Activated naive CD4-positive, alpha-beta T cell treated with anti-CD3 and anti-CD28 coated beads for 36 hours (primary cell): ENCODE data around the gene HOXD4. TPM values are rescaled to one million over a fixed set of nuclear protein-coding genes. Genes with fewer than 3 reads are reported as not detected.

ENCODE experiments used
- CTCF ChIA-PET: fragments of 350-600 bp; sonication (Branson Sonifier 250); formaldehyde crosslinking; loops from one replicate; lab custom pipeline; 2021; ENCODE audit warnings: antibody characterized with exemption; lab: Charles Lee
- DNase-seq: peaks from one replicate; pipeline ENCODE4 v3.0.0-alpha.2; 2020
- H3K27ac Mint-ChIP-seq: one replicate; pipeline ENCODE4 v1.8.0; 2021; ENCODE audit warnings: mild to moderate bottlenecking, mixed read lengths
- H3K27me3 Mint-ChIP-seq: one replicate; pipeline ENCODE4 v1.8.0; 2021; ENCODE audit warnings: low read depth, mixed read lengths
- H3K36me3 Mint-ChIP-seq: one replicate; pipeline ENCODE4 v1.8.0; 2021; ENCODE audit warnings: low read depth, mixed read lengths
- H3K4me1 Mint-ChIP-seq: one replicate; pipeline ENCODE4 v1.8.0; 2021; ENCODE audit warnings: low read depth, mixed read lengths
- H3K4me3 Mint-ChIP-seq: one replicate; pipeline ENCODE4 v1.8.0; 2021; ENCODE audit warnings: mild to moderate bottlenecking, moderate library complexity, mixed read lengths
- H3K9me3 Mint-ChIP-seq: one replicate; pipeline ENCODE4 v1.8.0; 2021; ENCODE audit warnings: mixed read lengths
- intact Hi-C: fragments of 100-400 bp; cut with micrococcal nuclease; formaldehyde crosslinking; loops from one replicate; pipeline ENCODE4 v1.15.1; 2023
- total RNA-seq, 2 experiments: library from RNA; stranded (reverse); gene quantifications; one replicate each; pipeline ENCODE4 v1.2.3, GENCODE V29; 2021

Gene HOXD4
- total RNA-seq, 2 experiments from 2014 or later = not detected

GRCh38 chr2:176124110-176124946 is 27.0 kb upstream of the HOXD4 start:
- CTCF ChIA-PET = interaction anchor here (0.8 kb wide), 1 partner anchor 28 kb away, joined by 3 read pairs; no protein-coding TSS in a partner anchor
- Mint-ChIP-seq H3K4me1 (peaks cover 21% of the 10 kb centered on the region), H3K27me3 (peaks cover 75% of the 10 kb centered on the region), H3K36me3 (no peaks in the 10 kb centered on the region), H3K9me3 (no peaks in the 10 kb centered on the region), H3K4me3 (no peak overlapping the region), H3K27ac (no peak overlapping the region)
- DNase-seq = no peak
- intact Hi-C loops = loop anchor here (5.0 kb wide), 2 partner anchors 37 to 38 kb away; no protein-coding TSS in a partner anchor

- Mint-ChIP-seq H3K36me3 (no peaks in the 10 kb centered on the region), H3K27ac (no peak overlapping the region), H3K27me3 (peaks cover 67% of the 10 kb centered on the region), H3K9me3 (no peaks in the 10 kb centered on the region), H3K4me3 (no peak overlapping the region), H3K4me1 (peaks cover 21% of the 10 kb centered on the region)
- no peak for DNase-seq
- intact Hi-C loops = loop anchor here (5.0 kb wide), 2 partner anchors 37 to 38 kb away; no protein-coding TSS in a partner anchor
- CTCF ChIA-PET = interaction anchor here (1.4 to 4.4 kb wide), 6 partner anchors 16 to 1023 kb away, joined by 3 to 54 read pairs (median 15); no protein-coding TSS in a partner anchor
Measured at GRCh38 chr2:176124947-176125771, 26.2 kb upstream of the HOXD4 start.

GRCh38 chr2:176125772-176126054 is 25.6 kb upstream of the HOXD4 start:
- CTCF ChIA-PET = interaction anchor here (1.4 to 4.4 kb wide), 8 partner anchors 15 to 1023 kb away, joined by 3 to 54 read pairs (median 12); no protein-coding TSS in a partner anchor
- H3K27ac Mint-ChIP-seq = no peak overlapping the region
- intact Hi-C loops = no loop called here
- peaks cover 21% of the 10 kb centered on the region for H3K4me1 Mint-ChIP-seq
- H3K9me3 Mint-ChIP-seq = no peaks in the 10 kb centered on the region
- H3K36me3 Mint-ChIP-seq = no peaks in the 10 kb centered on the region
- H3K27me3 Mint-ChIP-seq = peaks cover 63% of the 10 kb centered on the region
- no peak for DNase-seq
- no peak overlapping the region for H3K4me3 Mint-ChIP-seq

- intact Hi-C loops = loop anchor here (1.0 kb wide), 5 partner anchors 328 to 1022 kb away; no protein-coding TSS in a partner anchor
- no peaks in the 10 kb centered on the region for H3K9me3 Mint-ChIP-seq
- CTCF ChIA-PET = interaction anchor here (0.5 to 4.4 kb wide), 41 partner anchors 9 to 1030 kb away, joined by 3 to 54 read pairs (median 4); partner anchors contain the start of gene HOXD4
- peaks cover 68% of the 10 kb centered on the region for H3K27me3 Mint-ChIP-seq
- no peaks in the 10 kb centered on the region for H3K36me3 Mint-ChIP-seq
- no peak overlapping the region for H3K4me3 Mint-ChIP-seq
- no peak overlapping the region for H3K27ac Mint-ChIP-seq
- H3K4me1 Mint-ChIP-seq = peaks cover 25% of the 10 kb centered on the region
- DNase-seq = peak; percentile 81
Measured at GRCh38 chr2:176126929-176127773, 24.2 kb upstream of the HOXD4 start.

GRCh38 chr2:176127774-176128072 is 23.6 kb upstream of the HOXD4 start:
- intact Hi-C loops = loop anchor here (1.0 to 2.0 kb wide), 6 partner anchors 17 to 1022 kb away; no protein-coding TSS in a partner anchor
- Mint-ChIP-seq H3K36me3 (no peaks in the 10 kb centered on the region), H3K27me3 (peaks cover 70% of the 10 kb centered on the region), H3K4me3 (no peak overlapping the region), H3K4me1 (peaks cover 27% of the 10 kb centered on the region), H3K9me3 (no peaks in the 10 kb centered on the region), H3K27ac (no peak overlapping the region)
- DNase-seq = no peak
- CTCF ChIA-PET = interaction anchor here (0.6 to 4.4 kb wide), 22 partner anchors 11 to 1021 kb away, joined by 3 to 54 read pairs (median 4); partner anchors contain the start of gene HOXD4

- no peak for DNase-seq
Measured at GRCh38 chr2:176128172-176128981, 23.0 kb upstream of the HOXD4 start.

GRCh38 chr2:176128982-176129796 is 22.2 kb upstream of the HOXD4 start, which contains the start of gene HOXD8:
HOXD8 (plus strand) TSS chr2:176129705; CDS start chr2:176130367, 662 bp downstream.
- Mint-ChIP-seq H3K4me1 (peaks cover 18% of the 10 kb centered on the region), H3K36me3 (no peaks in the 10 kb centered on the region), H3K27me3 (peaks cover 76% of the 10 kb centered on the region), H3K9me3 (no peaks in the 10 kb centered on the region), H3K4me3 (peak within 1 kb of the TSS; percentile 52), H3K27ac (peak within 1 kb of the TSS; percentile 30)
- no peak for DNase-seq
- intact Hi-C loops = loop anchor here (2.0 kb wide), 1 partner anchor 18 kb away; no protein-coding TSS in a partner anchor
- CTCF ChIA-PET = interaction anchor here (1.0 to 4.4 kb wide), 4 partner anchors 33 to 523 kb away, joined by 3 to 54 read pairs (median 27); no protein-coding TSS in a partner anchor

More at GRCh38 chr2:176128172-176128981, 23.0 kb upstream of the HOXD4 start:
- intact Hi-C loops = loop anchor here (2.0 kb wide), 1 partner anchor 18 kb away; no protein-coding TSS in a partner anchor
- H3K4me1 Mint-ChIP-seq = peaks cover 24% of the 10 kb centered on the region
- CTCF ChIA-PET = interaction anchor here (0.6 to 4.4 kb wide), 16 partner anchors 10 to 1020 kb away, joined by 3 to 54 read pairs (median 6); partner anchors contain the start of gene HOXD4
- peak overlapping the region; percentile 33 for H3K4me3 Mint-ChIP-seq
- no peaks in the 10 kb centered on the region for H3K36me3 Mint-ChIP-seq
- H3K27me3 Mint-ChIP-seq = peaks cover 76% of the 10 kb centered on the region
- peak overlapping the region; percentile 32 for H3K27ac Mint-ChIP-seq
- H3K9me3 Mint-ChIP-seq = no peaks in the 10 kb centered on the region

GRCh38 chr2:176129813-176130146 is 21.6 kb upstream of the HOXD4 start:
- peak overlapping the region; percentile 33 for H3K4me3 Mint-ChIP-seq
- no peak overlapping the region for H3K27ac Mint-ChIP-seq

GRCh38 chr2:176130147-176130956 is 21.0 kb upstream of the HOXD4 start:
- peak; percentile 33 for DNase-seq
- H3K4me3 Mint-ChIP-seq = peak overlapping the region; percentile 52

More at GRCh38 chr2:176129813-176130146, 21.6 kb upstream of the HOXD4 start:
- no peaks in the 10 kb centered on the region for H3K9me3 Mint-ChIP-seq
- DNase-seq = no peak
- CTCF ChIA-PET = interaction anchor here (1.0 to 2.2 kb wide), 4 partner anchors 11 to 522 kb away, joined by 3 to 11 read pairs (median 6); no protein-coding TSS in a partner anchor
- H3K4me1 Mint-ChIP-seq = peaks cover 18% of the 10 kb centered on the region
- peaks cover 76% of the 10 kb centered on the region for H3K27me3 Mint-ChIP-seq
- intact Hi-C loops = loop anchor here (1.0 to 5.0 kb wide), 4 partner anchors 9 to 685 kb away; no protein-coding TSS in a partner anchor
- H3K36me3 Mint-ChIP-seq = no peaks in the 10 kb centered on the region

More at GRCh38 chr2:176130147-176130956, 21.0 kb upstream of the HOXD4 start:
- peaks cover 76% of the 10 kb centered on the region for H3K27me3 Mint-ChIP-seq
- CTCF ChIA-PET = interaction anchor here (0.7 to 2.2 kb wide), 9 partner anchors 10 to 601 kb away, joined by 3 to 11 read pairs (median 3); no protein-coding TSS in a partner anchor
- intact Hi-C loops = loop anchor here (1.0 to 5.0 kb wide), 3 partner anchors 8 to 684 kb away; no protein-coding TSS in a partner anchor
- no peaks in the 10 kb centered on the region for H3K9me3 Mint-ChIP-seq
- peak overlapping the region; percentile 18 for H3K27ac Mint-ChIP-seq
- no peaks in the 10 kb centered on the region for H3K36me3 Mint-ChIP-seq
- peaks cover 19% of the 10 kb centered on the region for H3K4me1 Mint-ChIP-seq
